ENCODE data around the gene BMP7. TPM values are rescaled to one million over a fixed set of nuclear protein-coding genes. Genes with fewer than 3 reads are reported as not detected.

The BMP7 gene
- total and polyA plus RNA-seq, 2 experiments from 2014 or later = 15.9 to 22.8 TPM

GRCh38 chr20:57202309-57202708 is 64.1 kb downstream of the BMP7 start:
- Histone ChIP-seq H3F3A (replicated peaks; ENCODE audit: low read depth) (no peaks in the 10 kb centered on the region), H3K27me3 (ENCODE audit: insufficient read depth) (no peaks in the 10 kb centered on the region), H3K4me1 (ENCODE audit: insufficient read depth) (peaks cover 6% of the 10 kb centered on the region), H3K36me3 (ENCODE audit: insufficient read depth) (no peaks in the 10 kb centered on the region), H3K79me2 (replicated peaks; ENCODE audit: insufficient read depth) (no peaks in the 10 kb centered on the region), H3K9me2 (ENCODE audit: insufficient read depth) (no peaks in the 10 kb centered on the region), H2AFZ (no peak overlapping the region), H3K4me3 (no peak overlapping the region), H3K27ac (ENCODE audit: low read depth) (no peak overlapping the region), H3K4me2 (no peak overlapping the region), H4K20me1 (replicated peaks; ENCODE audit: insufficient read depth) (no peaks in the 10 kb centered on the region)
- Mint-ChIP-seq H3K27ac (no peak overlapping the region), H3K36me3 (ENCODE audit: low read depth) (peaks cover 3% of the 10 kb centered on the region; the same call in 2 of the 3 replicates), H3K4me3 (no peak overlapping the region), H3K4me1 (peaks cover 23% of the 10 kb centered on the region; the same call in 2 of the 3 replicates), H3K27me3 (ENCODE audit: insufficient read depth, low read depth, poor library complexity) (peaks cover 8% of the 10 kb centered on the region), H3K9me3 (peaks cover 5% of the 10 kb centered on the region)
- TF ChIP-seq, protein P1, sequence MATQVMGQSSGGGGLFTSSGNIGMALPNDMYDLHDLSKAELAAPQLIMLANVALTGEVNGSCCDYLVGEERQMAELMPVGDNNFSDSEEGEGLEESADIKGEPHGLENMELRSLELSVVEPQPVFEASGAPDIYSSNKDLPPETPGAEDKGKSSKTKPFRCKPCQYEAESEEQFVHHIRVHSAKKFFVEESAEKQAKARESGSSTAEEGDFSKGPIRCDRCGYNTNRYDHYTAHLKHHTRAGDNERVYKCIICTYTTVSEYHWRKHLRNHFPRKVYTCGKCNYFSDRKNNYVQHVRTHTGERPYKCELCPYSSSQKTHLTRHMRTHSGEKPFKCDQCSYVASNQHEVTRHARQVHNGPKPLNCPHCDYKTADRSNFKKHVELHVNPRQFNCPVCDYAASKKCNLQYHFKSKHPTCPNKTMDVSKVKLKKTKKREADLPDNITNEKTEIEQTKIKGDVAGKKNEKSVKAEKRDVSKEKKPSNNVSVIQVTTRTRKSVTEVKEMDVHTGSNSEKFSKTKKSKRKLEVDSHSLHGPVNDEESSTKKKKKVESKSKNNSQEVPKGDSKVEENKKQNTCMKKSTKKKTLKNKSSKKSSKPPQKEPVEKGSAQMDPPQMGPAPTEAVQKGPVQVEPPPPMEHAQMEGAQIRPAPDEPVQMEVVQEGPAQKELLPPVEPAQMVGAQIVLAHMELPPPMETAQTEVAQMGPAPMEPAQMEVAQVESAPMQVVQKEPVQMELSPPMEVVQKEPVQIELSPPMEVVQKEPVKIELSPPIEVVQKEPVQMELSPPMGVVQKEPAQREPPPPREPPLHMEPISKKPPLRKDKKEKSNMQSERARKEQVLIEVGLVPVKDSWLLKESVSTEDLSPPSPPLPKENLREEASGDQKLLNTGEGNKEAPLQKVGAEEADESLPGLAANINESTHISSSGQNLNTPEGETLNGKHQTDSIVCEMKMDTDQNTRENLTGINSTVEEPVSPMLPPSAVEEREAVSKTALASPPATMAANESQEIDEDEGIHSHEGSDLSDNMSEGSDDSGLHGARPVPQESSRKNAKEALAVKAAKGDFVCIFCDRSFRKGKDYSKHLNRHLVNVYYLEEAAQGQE (IDR thresholded peaks at IDR 0.05; ENCODE audit: unreplicated experiment) = no peak
- TF ChIP-seq JUNB (IDR thresholded peaks at IDR 0.05; ENCODE audit: unreplicated experiment) (no peak), ZNF462 (CRISPR knock-in tag; IDR thresholded peaks at IDR 0.05) (no peak), NANOG (IDR thresholded peaks at IDR 0.05; ENCODE audit: borderline replicate concordance) (no peak), CREB1 (CRISPR knock-in tag; IDR thresholded peaks at IDR 0.05; ENCODE audit: low read depth) (no peak), ZNF331 (CRISPR knock-in tag; IDR thresholded peaks at IDR 0.05; ENCODE audit: low read depth) (no peak), POLR2AphosphoS5 (IDR thresholded peaks at IDR 0.05; ENCODE audit: low read depth) (no peak), CTCF (conservative IDR thresholded peaks at IDR 0.05; ENCODE audit: low read depth in 2 of 2) (no peak), STAT1 (IDR thresholded peaks at IDR 0.05; ENCODE audit: unreplicated experiment) (no peak), EZH2phosphoT487 (IDR thresholded peaks at IDR 0.05; ENCODE audit: unreplicated experiment) (no peak), ZNF114 (CRISPR knock-in tag; IDR thresholded peaks at IDR 0.05) (no peak), EZH2 (IDR thresholded peaks at IDR 0.05; ENCODE audit: low read depth, unreplicated experiment) (no peak)
- TF ChIP-seq, protein P2, sequence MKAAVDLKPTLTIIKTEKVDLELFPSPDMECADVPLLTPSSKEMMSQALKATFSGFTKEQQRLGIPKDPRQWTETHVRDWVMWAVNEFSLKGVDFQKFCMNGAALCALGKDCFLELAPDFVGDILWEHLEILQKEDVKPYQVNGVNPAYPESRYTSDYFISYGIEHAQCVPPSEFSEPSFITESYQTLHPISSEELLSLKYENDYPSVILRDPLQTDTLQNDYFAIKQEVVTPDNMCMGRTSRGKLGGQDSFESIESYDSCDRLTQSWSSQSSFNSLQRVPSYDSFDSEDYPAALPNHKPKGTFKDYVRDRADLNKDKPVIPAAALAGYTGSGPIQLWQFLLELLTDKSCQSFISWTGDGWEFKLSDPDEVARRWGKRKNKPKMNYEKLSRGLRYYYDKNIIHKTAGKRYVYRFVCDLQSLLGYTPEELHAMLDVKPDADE (IDR thresholded peaks at IDR 0.05) = no peak
- DNase-seq (ENCODE audit: low spot score) (no peak), ATAC-seq (no peak)

All from GM23338 (cell line).